CD4-positive, alpha-beta T cell treated with Interleukin-10 for 1 hour (primary cell): Measurements from ENCODE around the gene RHNO1.

Experiments
- DNase-seq: peaks from one replicate; pipeline ENCODE4 v3.0.0-alpha.2; 2020

Gene RHNO1

GRCh38 chr12:2904260-2904659 lies 27.2 kb downstream of the RHNO1 start:
- DNase-seq, result no peak

GRCh38 chr12:2912216-2912575 lies 35.2 kb downstream of the RHNO1 start:
- DNase-seq, result no peak

GRCh38 chr12:2919249-2919648 lies 42.2 kb downstream of the RHNO1 start:
- no peak for DNase-seq

GRCh38 chr12:2922329-2922728 lies 45.3 kb downstream of the RHNO1 start:
- DNase-seq, result no peak

GRCh38 chr12:2923057-2923456 lies 46.0 kb downstream of the RHNO1 start:
- DNase-seq, result no peak

DNA sequence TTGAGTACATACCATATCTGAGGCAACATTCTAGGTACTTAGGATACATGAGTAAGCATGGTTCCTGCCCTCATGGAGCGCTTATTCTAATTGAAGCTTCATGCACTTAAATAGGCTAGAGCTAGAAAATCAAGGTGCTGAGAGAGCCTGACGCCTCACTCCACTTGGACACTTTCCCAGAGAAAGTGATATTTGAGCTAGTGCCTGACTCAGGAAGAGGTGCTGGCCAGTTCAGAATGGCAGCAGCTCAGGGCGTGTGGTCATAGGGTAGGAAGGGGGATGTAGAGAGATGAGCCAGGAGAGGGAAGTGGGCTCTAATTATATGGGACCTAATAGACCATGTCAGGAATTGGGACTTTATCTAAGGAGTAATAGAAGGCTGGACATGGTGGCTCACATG lies 47.0 kb downstream of the RHNO1 start:
- DNase-seq, result no peak

DNA sequence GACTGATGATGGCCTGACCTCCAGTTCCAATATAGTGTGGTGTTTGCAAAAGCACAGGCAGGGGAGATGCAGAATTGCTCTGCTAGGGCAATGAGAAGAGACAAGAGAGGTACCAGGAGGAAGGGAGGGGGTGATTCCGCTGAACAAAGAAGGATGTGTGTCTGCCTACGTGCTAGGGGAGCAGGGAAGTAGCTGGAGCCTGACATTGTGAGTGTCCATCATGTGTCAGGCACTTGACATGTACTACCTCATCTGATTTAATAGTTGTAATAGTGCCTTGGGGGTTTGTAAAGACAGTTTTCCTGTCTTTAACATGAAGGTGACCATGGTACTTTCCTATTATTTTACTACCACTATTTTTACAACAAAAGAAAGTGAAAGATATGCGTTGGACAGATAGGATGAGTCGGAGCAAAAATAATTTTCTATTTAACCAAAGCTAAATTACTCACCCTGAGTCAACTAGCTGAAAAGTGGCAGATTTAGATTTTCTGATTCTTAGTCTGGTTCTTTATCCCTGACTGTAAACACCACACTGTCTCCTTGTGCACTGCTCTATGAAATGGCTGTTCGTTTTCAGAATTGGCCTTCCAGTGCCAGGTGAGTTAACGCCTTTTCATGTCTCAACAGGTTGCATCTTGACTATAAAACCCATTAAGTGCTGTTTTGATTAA lies 48.4 kb downstream of the RHNO1 start:
- DNase-seq, result no peak

DNA sequence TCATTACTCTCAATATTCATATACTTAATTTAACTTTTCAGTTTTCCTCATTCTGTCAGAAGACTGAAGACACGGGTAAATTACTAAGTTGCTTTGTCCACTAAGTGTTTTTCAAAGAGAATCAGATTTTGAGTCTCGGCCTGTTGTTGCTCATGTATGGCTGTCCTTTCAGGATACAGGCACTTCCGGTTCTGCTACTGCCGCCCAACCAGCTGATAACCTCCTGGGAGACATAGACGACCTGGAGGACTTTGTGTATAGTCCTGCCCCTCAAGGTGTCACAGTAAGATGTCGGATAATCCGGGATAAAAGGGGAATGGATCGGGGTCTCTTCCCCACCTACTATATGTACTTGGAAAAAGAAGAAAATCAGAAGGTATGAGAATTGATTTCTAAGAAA lies 53.8 kb downstream of the RHNO1 start:
- no peak for DNase-seq

DNA sequence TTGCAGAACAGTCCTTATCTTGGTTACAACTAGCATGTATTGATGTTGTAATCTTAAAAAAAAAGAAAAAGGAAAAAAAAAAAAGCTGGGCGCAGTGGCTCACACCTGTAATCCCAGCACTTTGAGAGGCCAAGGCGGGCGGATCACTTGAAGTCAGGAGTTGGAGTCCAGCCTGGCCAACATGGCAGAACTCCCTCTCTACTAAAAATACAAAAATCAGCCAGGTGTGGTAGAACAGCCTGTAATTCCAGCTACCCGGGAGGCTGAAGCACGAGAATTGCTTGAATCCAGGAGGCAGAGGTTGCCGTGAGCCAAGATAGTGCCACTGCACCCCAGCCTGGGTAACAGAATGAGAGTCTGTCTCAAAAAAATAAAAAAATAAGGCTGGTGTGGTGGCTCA lies 56.6 kb downstream of the RHNO1 start:
- no peak for DNase-seq

GRCh38 chr12:2934371-2934770 lies 57.3 kb downstream of the RHNO1 start:
- no peak for DNase-seq

DNA sequence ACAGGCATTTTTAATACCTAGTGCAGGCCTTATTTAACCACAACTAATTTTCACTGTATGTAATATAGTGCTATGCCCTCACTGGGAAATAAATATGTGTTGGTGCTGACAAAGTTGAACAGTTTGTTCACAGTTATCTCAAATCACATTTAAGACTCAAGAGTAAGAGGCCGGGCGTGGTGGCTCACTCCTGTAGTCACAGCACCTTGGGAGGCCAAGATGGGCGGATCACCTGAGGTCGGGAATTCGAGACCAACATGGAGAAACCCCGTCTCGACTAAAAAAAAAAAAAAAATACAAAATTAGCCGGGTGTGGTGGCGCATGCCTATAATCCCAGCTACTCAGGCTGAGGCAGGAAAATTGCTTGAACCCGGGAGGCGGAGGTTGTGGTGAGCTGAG lies 59.3 kb downstream of the RHNO1 start:
- DNase-seq, result no peak

- no peak for DNase-seq
These were observed 60.5 kb downstream of the RHNO1 start for GRCh38 chr12:2937500-2937899.
